ENCODE results near the gene MBNL2.

MBNL2 gene

DNA sequence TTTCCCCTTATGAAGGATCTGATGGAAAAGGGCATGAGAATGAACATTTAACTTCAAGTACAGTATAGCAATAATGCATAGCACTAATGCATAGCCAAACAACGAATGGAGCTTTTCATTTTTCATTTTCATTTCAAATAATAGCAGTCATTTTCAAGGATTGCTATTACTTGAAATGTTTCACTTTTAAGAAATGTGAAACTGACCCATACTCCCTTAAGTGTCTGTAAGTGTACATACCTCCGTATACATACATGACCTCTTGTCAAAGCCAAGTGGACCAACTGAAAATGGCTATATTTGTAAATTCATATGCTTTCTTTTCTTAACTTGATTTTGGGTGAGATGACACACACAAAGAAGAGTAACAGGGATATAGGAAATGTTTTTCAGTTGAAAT is 215.6 kb downstream of the MBNL2 start:
- DNase-seq (ENCODE audit: low spot score) (no peak), FAIRE-seq (no peak)

DNA sequence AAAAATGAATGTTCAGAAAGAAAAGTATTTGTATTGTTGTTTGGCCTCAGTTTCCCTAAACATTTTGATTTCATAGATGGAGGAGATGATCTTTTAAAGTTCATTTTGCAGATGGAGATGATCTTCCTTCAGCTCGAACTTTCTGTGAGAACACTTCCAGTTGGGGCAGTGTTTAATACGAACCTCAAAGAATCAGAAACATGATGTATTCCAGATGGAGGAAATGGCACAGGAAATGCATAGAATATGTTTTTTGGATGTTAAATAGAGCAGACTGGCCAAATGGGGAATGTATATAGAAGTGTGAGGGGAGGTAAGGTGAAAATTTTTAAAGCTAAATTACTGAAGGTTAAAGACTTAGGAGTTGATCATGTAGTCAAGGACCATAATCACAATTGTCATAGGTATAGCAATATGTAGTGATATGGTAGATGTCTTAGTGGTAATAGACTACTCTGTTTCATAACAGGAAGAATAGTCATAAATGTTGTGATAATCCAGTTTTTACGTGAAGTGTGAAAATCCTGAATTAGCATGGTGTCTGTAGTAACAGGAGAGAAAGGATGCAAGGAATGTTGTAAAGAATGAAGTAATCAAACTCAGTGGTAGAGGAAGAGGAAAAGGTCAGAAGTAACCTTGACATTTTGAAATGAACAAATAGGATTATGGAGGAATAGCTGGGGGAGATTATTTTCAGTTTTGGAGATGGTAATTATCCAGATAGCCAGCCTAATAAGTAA is 216.9 kb downstream of the MBNL2 start:
- no peak for DNase-seq (ENCODE audit: low spot score)
- no peak for FAIRE-seq

DNA sequence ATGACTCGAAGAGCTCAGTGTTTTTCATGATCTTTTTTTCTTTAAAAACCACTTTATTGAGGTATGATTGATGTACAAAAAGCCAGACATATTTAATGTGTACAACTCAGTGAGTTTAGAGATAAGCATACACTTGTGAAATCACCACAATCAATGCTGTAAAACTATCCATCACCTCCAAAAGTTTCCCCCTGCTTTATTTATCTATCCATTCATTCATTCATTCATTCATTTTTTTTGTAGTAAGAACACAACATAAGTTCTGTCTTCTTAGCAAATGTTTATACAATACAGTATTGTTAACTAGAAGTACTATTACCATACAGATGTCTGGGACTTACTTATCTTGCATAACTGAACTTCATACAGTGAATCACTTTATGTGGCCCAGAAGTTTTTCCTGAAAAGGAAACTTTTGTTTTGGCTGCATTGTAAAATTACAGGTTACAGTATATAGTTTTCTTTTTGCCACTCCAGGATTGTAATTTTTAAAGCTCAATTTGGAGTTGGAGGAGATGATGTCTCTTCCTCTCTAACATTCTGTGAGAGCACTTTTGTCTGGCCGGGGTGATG is 218.6 kb downstream of the MBNL2 start:
- FAIRE-seq (no peak), DNase-seq (ENCODE audit: low spot score) (no peak)

DNA sequence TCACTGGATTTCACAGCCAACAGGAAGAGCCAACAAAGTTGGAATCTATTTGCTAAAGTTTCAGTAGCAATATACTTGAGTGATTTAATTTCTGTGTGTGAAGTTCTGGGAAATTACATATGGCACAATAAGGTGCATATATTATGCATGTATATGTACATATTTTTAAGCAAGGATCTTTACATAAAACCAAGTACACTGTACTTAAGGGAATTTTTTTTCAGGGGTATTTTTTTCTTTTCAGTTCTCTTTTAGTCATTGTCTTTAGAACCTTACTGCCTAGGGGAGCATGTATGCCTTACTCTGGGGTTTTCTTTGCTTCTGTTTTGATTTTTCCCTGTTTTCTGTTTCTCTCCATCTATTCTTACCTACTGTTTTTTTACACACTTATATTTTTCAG is 219.2 kb downstream of the MBNL2 start:
- no peak for FAIRE-seq
- DNase-seq (ENCODE audit: low spot score), result no peak
